Measurements from ENCODE around the gene ARID1B.

DNA sequence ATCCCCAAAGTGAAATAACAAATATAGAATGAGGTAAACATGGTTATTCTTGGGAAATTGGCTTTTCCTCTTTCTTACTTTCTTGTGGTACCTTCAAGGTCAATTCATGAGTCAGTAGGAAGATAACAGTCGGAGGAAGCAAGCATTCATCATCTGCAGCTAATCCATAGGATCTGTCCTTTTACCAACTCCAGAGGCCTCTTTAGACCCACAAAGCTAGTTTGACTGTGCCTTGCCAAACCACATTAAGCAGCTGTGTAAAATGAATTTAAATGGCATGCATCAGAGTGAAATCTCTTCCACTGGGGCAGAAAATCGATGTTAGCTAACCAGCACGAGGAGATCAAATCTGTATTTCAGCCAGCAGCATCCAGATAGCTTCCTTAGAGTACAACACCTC, 374.8 kb downstream of the ARID1B start:
- TF ChIP-seq, protein P1, sequence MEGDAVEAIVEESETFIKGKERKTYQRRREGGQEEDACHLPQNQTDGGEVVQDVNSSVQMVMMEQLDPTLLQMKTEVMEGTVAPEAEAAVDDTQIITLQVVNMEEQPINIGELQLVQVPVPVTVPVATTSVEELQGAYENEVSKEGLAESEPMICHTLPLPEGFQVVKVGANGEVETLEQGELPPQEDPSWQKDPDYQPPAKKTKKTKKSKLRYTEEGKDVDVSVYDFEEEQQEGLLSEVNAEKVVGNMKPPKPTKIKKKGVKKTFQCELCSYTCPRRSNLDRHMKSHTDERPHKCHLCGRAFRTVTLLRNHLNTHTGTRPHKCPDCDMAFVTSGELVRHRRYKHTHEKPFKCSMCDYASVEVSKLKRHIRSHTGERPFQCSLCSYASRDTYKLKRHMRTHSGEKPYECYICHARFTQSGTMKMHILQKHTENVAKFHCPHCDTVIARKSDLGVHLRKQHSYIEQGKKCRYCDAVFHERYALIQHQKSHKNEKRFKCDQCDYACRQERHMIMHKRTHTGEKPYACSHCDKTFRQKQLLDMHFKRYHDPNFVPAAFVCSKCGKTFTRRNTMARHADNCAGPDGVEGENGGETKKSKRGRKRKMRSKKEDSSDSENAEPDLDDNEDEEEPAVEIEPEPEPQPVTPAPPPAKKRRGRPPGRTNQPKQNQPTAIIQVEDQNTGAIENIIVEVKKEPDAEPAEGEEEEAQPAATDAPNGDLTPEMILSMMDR (IDR thresholded peaks at IDR 0.05 in 8 of 11, conservative IDR thresholded peaks at IDR 0.05 in 3 of 11) = no peak
- TF ChIP-seq POLR2AphosphoS5 (IDR thresholded peaks at IDR 0.05) = no peak
- TF ChIP-seq POLR2A (IDR thresholded peaks at IDR 0.05) = no peak
